HCT116 (cell line): Measurements from ENCODE around the gene RSRC1. TPM values are rescaled to one million over a fixed set of nuclear protein-coding genes. Genes with fewer than 3 reads are reported as not detected.

Experiments used
- ATAC-seq: fragments of 200-7000 bp; cut with Tn5 transposase; 2 replicates; pipeline ENCODE4 v1.9.1; 2020; ENCODE audit warnings: mild to moderate bottlenecking, moderate library complexity
- BruUV-seq: library from RNA; stranded (reverse); fragments of 400-500 nt; replicated peaks from 2 replicates; lab custom pipeline; 2021; lab: Mats Ljungman, UMichigan
- CTCF ChIA-PET: fragments of 300-600 bp; sonication (Branson Sonifier 250); formaldehyde crosslinking; loops from one replicate; lab custom pipeline; 2021; ENCODE audit warnings: antibody characterized with exemption; lab: Charles Lee
- POLR2A ChIA-PET: fragments of 300-600, 350-600 bp; sonication (Branson Sonifier 250); formaldehyde crosslinking; loops from one replicate; lab custom pipeline; 2021; ENCODE audit warnings: antibody characterized with exemption; lab: Charles Lee
- RAD21 ChIA-PET, 2 experiments: fragments of 300-600 bp; sonication (Branson Sonifier 250); formaldehyde crosslinking; loops; one replicate each; lab custom pipeline; 2023; ENCODE audit warnings: low total read pairs in 2 of 2; ENCODE audit not compliant: uncharacterized antibody in 2 of 2, unreplicated experiment in 2 of 2, low non-redundant PET in 1 of 2; lab: Charles Lee
- DNase-seq: peaks from one replicate; pipeline ENCODE4 v3.0.0-alpha.2; 2010; ENCODE audit warnings: low read depth, low spot score
- H2AFZ ChIP-seq: fragments of 200-600 bp; shearing (Covaris generic), sonication (generic); 2 replicates; pipeline ENCODE4 v1.6.1; 2017; ENCODE audit warnings: low read depth, mixed run types, mixed read lengths, antibody characterized with exemption, low read length; ENCODE audit not compliant: poor library complexity, severe bottlenecking
- H3K27ac ChIP-seq: 2 replicates; pipeline ENCODE4 v1.5.1; 2012; ENCODE audit warnings: low read depth, low read length
- H3K27me3 ChIP-seq: fragments of 200-600 bp; sonication (generic); 2 replicates; pipeline ENCODE4 v1.6.1; 2016; ENCODE audit warnings: mixed run types, low read length, mixed read lengths; ENCODE audit not compliant: insufficient read depth
- H3K36me3 ChIP-seq, 2 experiments: fragments of 200-500 bp in 1 of 2; fragments of 200-600 bp in 1 of 2; sonication (Bioruptor generic) in 1 of 2; sonication (generic) in 1 of 2; 2 replicates each; pipeline versions ENCODE4 v1.5.1 to v1.6.1; 2014 to 2016; ENCODE audit warnings: low read length in 2 of 2, inconsistent platforms in 1 of 2, mixed read lengths in 1 of 2, mixed run types in 1 of 2; ENCODE audit not compliant: insufficient read depth in 2 of 2, control insufficient read depth in 1 of 2
- H3K4me1 ChIP-seq, 2 experiments: fragments of 200-600 bp in 1 of 2; sonication (generic) in 1 of 2; 2 replicates each; pipeline versions ENCODE4 v1.5.1 to v1.6.1; 2012 to 2017; ENCODE audit warnings: low read length in 2 of 2, inconsistent platforms in 1 of 2, mild to moderate bottlenecking in 1 of 2, mixed read lengths in 1 of 2, mixed run types in 1 of 2, moderate library complexity in 1 of 2; ENCODE audit not compliant: insufficient read depth in 2 of 2, control insufficient read depth in 1 of 2
- H3K4me2 ChIP-seq: fragments of 200-600 bp; sonication (generic); 2 replicates; pipeline ENCODE4 v1.6.1; 2017; ENCODE audit warnings: mixed run types, low read length, mixed read lengths
- H3K4me3 ChIP-seq, 2 experiments: fragments of 200-600 bp in 1 of 2; sonication (generic) in 1 of 2; replicated peaks in 1 of 2; 2 replicates each; pipeline ENCODE4 v1.5.1; 2011 to 2016; ENCODE audit warnings: low read length in 2 of 2, control low read depth in 1 of 2, low read depth in 1 of 2, mild to moderate bottlenecking in 1 of 2, mixed read lengths in 1 of 2, mixed run types in 1 of 2
- H3K79me2 ChIP-seq: fragments of 200-600 bp; sonication (generic); 2 replicates; pipeline ENCODE4 v1.6.1; 2017; ENCODE audit warnings: mild to moderate bottlenecking, mixed run types, low read length, moderate library complexity, mixed read lengths; ENCODE audit not compliant: insufficient read depth
- H3K9ac ChIP-seq: fragments of 200-600 bp; sonication (generic); 2 replicates; pipeline ENCODE4 v1.6.1; 2016; ENCODE audit warnings: low read length, mixed read lengths
- H3K9me2 ChIP-seq: fragments of 200-600 bp; sonication (generic), shearing (Covaris generic); 2 replicates; pipeline ENCODE4 v1.6.1; 2017; ENCODE audit warnings: mixed run types, mild to moderate bottlenecking, moderate library complexity; ENCODE audit not compliant: insufficient read depth
- H3K9me3 ChIP-seq, 2 experiments: fragments of 200-500 bp in 1 of 2; fragments of 200-600 bp in 1 of 2; sonication (Bioruptor generic) in 1 of 2; sonication (generic) in 1 of 2; 2 replicates each; pipeline ENCODE4 v1.6.1; 2014 to 2017; ENCODE audit warnings: low read length in 2 of 2, mixed read lengths in 2 of 2, inconsistent platforms in 1 of 2, low read depth in 1 of 2, mild to moderate bottlenecking in 1 of 2, mixed run types in 1 of 2, moderate library complexity in 1 of 2; ENCODE audit not compliant: control insufficient read depth in 1 of 2, insufficient read depth in 1 of 2
- H4K20me1 ChIP-seq: fragments of 200-600 bp; sonication (generic), shearing (Covaris generic); 2 replicates; pipeline ENCODE4 v1.6.1; 2017; ENCODE audit warnings: mixed run types, mild to moderate bottlenecking, moderate library complexity; ENCODE audit not compliant: insufficient read depth
- ATF3 ChIP-seq: IDR thresholded peaks from 2 replicates; pipeline ENCODE4 v1.6.1; 2012
- CBX3 ChIP-seq: IDR thresholded peaks from 2 replicates; pipeline ENCODE4 v1.6.1; 2012; ENCODE audit warnings: low read depth
- CEBPB ChIP-seq: IDR thresholded peaks from 2 replicates; pipeline ENCODE4 v1.6.1; 2012; ENCODE audit warnings: low read depth
- CTCF ChIP-seq, 3 experiments: fragments of 200-600 bp in 1 of 3; sonication (generic) in 1 of 3; IDR thresholded peaks in 2 of 3; conservative IDR thresholded peaks in 1 of 3; 2 replicates each; pipeline ENCODE4 v1.5.1; 2012 to 2017; ENCODE audit warnings: low read depth in 2 of 3, low read length in 2 of 3, antibody characterized with exemption in 1 of 3, borderline replicate concordance in 1 of 3, control low read depth in 1 of 3, mild to moderate bottlenecking in 1 of 3, mixed read lengths in 1 of 3, mixed run types in 1 of 3, moderate library complexity in 1 of 3; ENCODE audit not compliant: insufficient read depth in 1 of 3
- EGR1 ChIP-seq: IDR thresholded peaks from 2 replicates; pipeline ENCODE4 v1.6.1; 2012; ENCODE audit warnings: low read depth
- ELF1 ChIP-seq: IDR thresholded peaks from 2 replicates; pipeline ENCODE4 v1.6.1; 2012; ENCODE audit warnings: low read depth, borderline replicate concordance
- FOSL1 ChIP-seq: IDR thresholded peaks from 2 replicates; pipeline ENCODE4 v1.6.1; 2012; ENCODE audit warnings: low read depth
- JUND ChIP-seq: IDR thresholded peaks from 2 replicates; pipeline ENCODE4 v1.6.1; 2012
- MAX ChIP-seq: IDR thresholded peaks from 2 replicates; pipeline ENCODE4 v1.6.1; 2012
- REST ChIP-seq: IDR thresholded peaks from 2 replicates; pipeline ENCODE4 v1.6.1; 2012; ENCODE audit warnings: low read depth
- SP1 ChIP-seq: IDR thresholded peaks from 2 replicates; pipeline ENCODE4 v1.6.1; 2012; ENCODE audit warnings: low read depth
- ZBTB33 ChIP-seq: IDR thresholded peaks from 2 replicates; pipeline ENCODE4 v1.6.1; 2011; ENCODE audit warnings: mild to moderate bottlenecking, low read length, moderate library complexity; ENCODE audit not compliant: insufficient replicate concordance; ENCODE audit errors: extremely low read depth
- intact Hi-C: fragments of 100-400 bp; cut with micrococcal nuclease; formaldehyde crosslinking; loops from 2 replicates; pipeline ENCODE4 v1.10.0; 2022
- total RNA-seq: library from RNA; stranded (reverse); gene quantifications from one replicate; pipeline ENCODE4 v1.2.1, GENCODE V29; 2021; ENCODE audit not compliant: unreplicated experiment

The RSRC1 gene
- total RNA-seq, 1 experiment from 2014 or later: 37.1 TPM

GRCh38 chr3:158552124-158552523 lies 442.2 kb downstream of the RSRC1 start:
- intact Hi-C loops: no loop called here
- Histone ChIP-seq H3K27me3 (no peaks in the 10 kb centered on the region), H3K4me2 (no peak overlapping the region), H3K9me2 (no peaks in the 10 kb centered on the region)
- BruUV-seq: no TSS peak
- ChIA-PET POLR2A (no interaction called here), CTCF (no interaction called here)
- TF ChIP-seq MAX: no peak
- TF ChIP-seq EGR1: no peak
- TF ChIP-seq ATF3: no peak
- TF ChIP-seq CTCF (IDR thresholded peaks at IDR 0.05 in 2 of 3, conservative IDR thresholded peaks at IDR 0.05 in 1 of 3; ENCODE audit: borderline replicate concordance in 1 of 3, insufficient read depth in 1 of 3, low read depth in 2 of 3, low read length in 2 of 3): no peak
- TF ChIP-seq FOSL1: no peak
- TF ChIP-seq CEBPB: no peak
- TF ChIP-seq CBX3: no peak
- TF ChIP-seq ELF1: no peak
- TF ChIP-seq REST: no peak
- TF ChIP-seq SP1: no peak
- no peak for TF ChIP-seq ZBTB33
- no peak for TF ChIP-seq JUND
- TF ChIP-seq, all 23 proteins: peak for 0
- H3K36me3 ChIP-seq: no peaks in the 10 kb centered on the region
- no peak overlapping the region for H3K4me3 ChIP-seq
- H3K4me1 ChIP-seq: no peaks in the 10 kb centered on the region
- H4K20me1 ChIP-seq: no peaks in the 10 kb centered on the region
- RAD21 ChIA-PET: no interaction called here
- H3K79me2 ChIP-seq: no peaks in the 10 kb centered on the region
- ATAC-seq (no peak), DNase-seq (no peak)
- H3K9ac ChIP-seq: no peak overlapping the region
- H3K27ac ChIP-seq: no peak overlapping the region
- no peak overlapping the region for H2AFZ ChIP-seq
- no peaks in the 10 kb centered on the region for H3K9me3 ChIP-seq
